Spleen (tissue), 11 donors: ENCODE data around the gene SLIT1. TPM values are rescaled to one million over a fixed set of nuclear protein-coding genes. Genes with fewer than 3 reads are reported as not detected.

Experiments used
- DNase-seq: peaks from one replicate; pipeline ENCODE4 v3.0.0-alpha.2; 2020
- H3K27ac ChIP-seq, 8 donors: fragments of 200-600 bp; sonication (generic) in 7 of 8; 1 replicate in 4 of 8; 2 replicates in 4 of 8; pipeline versions ENCODE4 v1.5.0 to v1.8.0; 2016 to 2021; ENCODE audit warnings: inconsistent platforms in 4 of 8, mild to moderate bottlenecking in 4 of 8, moderate library complexity in 1 of 8
- H3K27me3 ChIP-seq, 7 donors: fragments of 200-600 bp; sonication (generic) in 6 of 7; replicated peaks in 1 of 7; 1 replicate in 4 of 7; 2 replicates in 3 of 7; pipeline versions ENCODE4 v1.5.0 to v1.8.0; 2016 to 2021; ENCODE audit warnings: inconsistent platforms in 3 of 7, mild to moderate bottlenecking in 1 of 7
- H3K36me3 ChIP-seq, 6 donors: fragments of 200-600 bp; sonication (generic) in 5 of 6; 1 replicate in 4 of 6; 2 replicates in 2 of 6; pipeline versions ENCODE4 v1.5.0 to v1.8.0; 2016 to 2021; ENCODE audit warnings: inconsistent platforms in 2 of 6
- H3K4me1 ChIP-seq, 6 donors: fragments of 200-600 bp; sonication (generic) in 5 of 6; 1 replicate in 3 of 6; 2 replicates in 3 of 6; pipeline versions ENCODE4 v1.5.0 to v1.8.0; 2016 to 2021; ENCODE audit warnings: inconsistent platforms in 3 of 6
- H3K4me3 ChIP-seq, 8 donors: fragments of 200-600 bp; sonication (generic) in 7 of 8; 1 replicate in 4 of 8; 2 replicates in 4 of 8; pipeline versions ENCODE4 v1.5.0 to v1.8.0; 2016 to 2021; ENCODE audit warnings: inconsistent platforms in 4 of 8, mild to moderate bottlenecking in 4 of 8, moderate library complexity in 2 of 8
- H3K9me3 ChIP-seq, 8 donors: fragments of 200-600 bp; sonication (generic) in 7 of 8; 1 replicate in 4 of 8; 2 replicates in 4 of 8; pipeline versions ENCODE4 v1.5.0 to v1.8.0; 2016 to 2021; ENCODE audit warnings: inconsistent platforms in 4 of 8
- POLR2A ChIP-seq, 3 donors: fragments of 450-650 bp; IDR thresholded peaks; one replicate each; pipeline ENCODE4 v1.5.1; 2017; ENCODE audit warnings: antibody characterized with exemption in 3 of 3, mild to moderate bottlenecking in 1 of 3
- POLR2AphosphoS5 ChIP-seq, 3 donors: sonication (generic); formaldehyde crosslinking; IDR thresholded peaks; one replicate each; pipeline ENCODE4 v1.5.1; 2017; ENCODE audit warnings: antibody characterized with exemption in 3 of 3
- WGBS, 5 donors: extraction: QIAGEN DNeasy Blood & Tissue Kit in 3 of 5; methylation state at CpG; one replicate each; pipeline versions ENCODE4 v1.1.5 to v1.1.7; 2013 to 2018; 5-methylcytosine and 5-hydroxymethylcytosine counted together
- intact Hi-C: fragments of 100-400 bp; cut with DNase I; formaldehyde crosslinking; loops from one replicate; pipeline ENCODE4 v1.15.0; 2023; ENCODE audit warnings: low total_unique reads
- polyA plus RNA-seq, 3 donors: library from polyadenylated mRNA; stranded (reverse); fragments of 200-250 nt; gene quantifications; one replicate each; pipeline ENCODE4 v1.2.1, GENCODE V29; 2013
- total RNA-seq, 7 donors: library from RNA; depleted of rRNA in 3 of 7; stranded (reverse); fragments of >200 nt in 3 of 7; fragmentation: NEBNext Ultra II Directional in 4 of 7; extraction: Animal tissue kit (Norgen Biotek cat#: 25700) in 4 of 7; gene quantifications; one replicate each; pipeline versions ENCODE4 v1.1.0 to v1.2.1, GENCODE V29; 2016 to 2021
- TF ChIP-seq, protein P1 (sequence below), 11 experiments: fragments of 200-600 bp in 7 of 11; fragments of 450-650 bp in 4 of 11; sonication (generic) in 4 of 11; IDR thresholded peaks in 8 of 11; conservative IDR thresholded peaks in 3 of 11; 1 replicate in 7 of 11; 2 replicates in 4 of 11; pipeline versions ENCODE4 v1.4.0 to v1.8.0; 2016 to 2021; ENCODE audit warnings: antibody characterized with exemption in 11 of 11, inconsistent platforms in 4 of 11, mild to moderate bottlenecking in 1 of 11
- donor health status: healthy with polysubstance abuse.
- donor health status: DM: no; HTN: no; CAD: no; lungs with moderate emphysema.
- donor health status: DM: no; HTN: no; CAD: no.
- donor health status: Bipolar disorder and iron deficiency.
- donor health status: healthy.
- donor health status: DM: no; HTN: no; CAD: no.
- donor health status: DM: yes; HTN: yes; CAD: no.

The SLIT1 gene
- total and polyA plus RNA-seq, 10 donors = 0.11 to 0.82 (median 0.52) TPM

DNA sequence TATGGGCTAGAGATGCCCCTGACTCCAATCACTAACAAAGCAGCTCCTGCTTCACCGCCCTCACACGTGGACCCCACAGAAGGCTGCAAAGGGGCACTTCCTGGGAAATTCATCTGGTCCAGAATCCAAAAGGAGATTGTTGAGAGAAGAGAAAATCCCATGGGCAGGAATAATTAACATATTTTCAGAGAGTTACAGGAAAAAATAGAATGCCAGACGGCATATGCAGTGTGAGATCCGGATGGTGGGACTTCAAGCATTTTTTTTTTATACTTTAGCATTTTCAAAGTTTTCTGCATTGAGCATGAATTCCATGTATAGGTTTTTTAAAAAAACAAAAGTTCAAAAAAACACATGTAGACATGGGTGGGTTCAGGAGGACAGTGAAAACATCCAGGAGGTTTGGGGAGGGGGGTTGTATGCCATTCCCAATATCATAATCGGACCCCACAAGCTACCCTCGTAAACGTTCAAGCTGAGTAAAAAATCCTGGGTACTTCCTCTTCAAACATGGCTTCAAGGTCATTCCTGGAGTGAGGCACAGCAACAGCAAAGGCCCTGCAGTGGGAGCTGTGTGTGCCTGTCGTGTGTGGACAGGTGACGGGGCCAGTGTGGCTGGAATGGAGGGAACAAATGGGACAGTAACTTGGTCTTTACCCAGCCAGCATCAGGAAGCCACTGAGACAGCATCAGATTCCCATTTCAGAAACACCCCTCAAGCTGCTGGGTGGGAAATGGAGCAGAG is 128.1 kb downstream of the SLIT1 start:
- intact Hi-C loops = no loop called here
- no peaks in the 10 kb centered on the region for H3K27me3 ChIP-seq
- H3K4me3 ChIP-seq = no peak overlapping the region
- WGBS, 5 donors = 73 to 79% (median 78%) methylated on average over 9 of the region's 9 CpGs
- no peaks in the 10 kb centered on the region for H3K9me3 ChIP-seq
- TF ChIP-seq POLR2AphosphoS5 (IDR thresholded peaks at IDR 0.05) = no peak
- TF ChIP-seq, protein P1, sequence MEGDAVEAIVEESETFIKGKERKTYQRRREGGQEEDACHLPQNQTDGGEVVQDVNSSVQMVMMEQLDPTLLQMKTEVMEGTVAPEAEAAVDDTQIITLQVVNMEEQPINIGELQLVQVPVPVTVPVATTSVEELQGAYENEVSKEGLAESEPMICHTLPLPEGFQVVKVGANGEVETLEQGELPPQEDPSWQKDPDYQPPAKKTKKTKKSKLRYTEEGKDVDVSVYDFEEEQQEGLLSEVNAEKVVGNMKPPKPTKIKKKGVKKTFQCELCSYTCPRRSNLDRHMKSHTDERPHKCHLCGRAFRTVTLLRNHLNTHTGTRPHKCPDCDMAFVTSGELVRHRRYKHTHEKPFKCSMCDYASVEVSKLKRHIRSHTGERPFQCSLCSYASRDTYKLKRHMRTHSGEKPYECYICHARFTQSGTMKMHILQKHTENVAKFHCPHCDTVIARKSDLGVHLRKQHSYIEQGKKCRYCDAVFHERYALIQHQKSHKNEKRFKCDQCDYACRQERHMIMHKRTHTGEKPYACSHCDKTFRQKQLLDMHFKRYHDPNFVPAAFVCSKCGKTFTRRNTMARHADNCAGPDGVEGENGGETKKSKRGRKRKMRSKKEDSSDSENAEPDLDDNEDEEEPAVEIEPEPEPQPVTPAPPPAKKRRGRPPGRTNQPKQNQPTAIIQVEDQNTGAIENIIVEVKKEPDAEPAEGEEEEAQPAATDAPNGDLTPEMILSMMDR (IDR thresholded peaks at IDR 0.05 in 8 of 11, conservative IDR thresholded peaks at IDR 0.05 in 3 of 11) = no peak
- no peak for TF ChIP-seq POLR2A (IDR thresholded peaks at IDR 0.05)
- no peak overlapping the region for H3K27ac ChIP-seq
- no peaks in the 10 kb centered on the region for H3K36me3 ChIP-seq
- no peak for DNase-seq
- no peaks in the 10 kb centered on the region for H3K4me1 ChIP-seq

DNA sequence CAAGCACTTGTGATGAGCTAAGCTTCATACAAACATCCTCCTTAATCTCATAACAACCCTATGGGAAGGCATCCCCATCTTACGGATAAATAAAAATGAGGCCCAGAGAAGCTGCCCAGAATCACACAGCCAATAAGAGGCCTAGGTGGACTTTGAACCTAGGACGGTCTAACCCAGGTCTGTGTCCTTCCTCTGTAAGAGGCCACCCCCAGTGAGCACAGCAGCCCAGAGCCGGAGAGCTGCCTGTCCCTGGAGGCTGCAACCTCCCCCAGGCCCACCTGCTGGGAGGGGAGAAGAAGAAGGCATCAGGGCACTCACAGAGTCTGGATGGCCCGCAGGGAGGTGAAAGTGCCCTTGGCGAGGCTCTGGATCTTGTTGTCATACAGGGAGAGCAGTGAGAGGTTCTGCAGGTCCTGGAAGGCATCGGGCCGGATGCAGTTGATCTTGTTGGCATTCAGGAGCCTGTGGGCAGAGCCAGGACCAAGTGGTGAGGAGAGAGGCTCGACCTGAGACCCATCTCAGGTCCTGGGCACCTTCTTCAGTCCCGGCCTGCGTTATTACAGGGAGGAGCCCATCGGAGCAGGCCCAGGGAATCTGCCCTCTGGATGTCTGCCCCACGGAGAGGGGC is 129.6 kb downstream of the SLIT1 start:
- no peaks in the 10 kb centered on the region for H3K4me1 ChIP-seq
- H3K27ac ChIP-seq = no peak overlapping the region
- H3K36me3 ChIP-seq = no peaks in the 10 kb centered on the region
- peaks cover 0 to 4% (median 0%) of the 10 kb centered on the region in 8 donors for H3K9me3 ChIP-seq
- 84 to 92% (median 87%) methylated on average over 7 to 12 of the region's 12 CpGs for WGBS, 5 donors
- H3K27me3 ChIP-seq = no peaks in the 10 kb centered on the region
- intact Hi-C loops = no loop called here
- DNase-seq = peak; percentile 59
- TF ChIP-seq POLR2A (IDR thresholded peaks at IDR 0.05) (no peak), POLR2AphosphoS5 (IDR thresholded peaks at IDR 0.05) (no peak)
- TF ChIP-seq, protein P1 (IDR thresholded peaks at IDR 0.05 in 8 of 11, conservative IDR thresholded peaks at IDR 0.05 in 3 of 11) = no peak
- H3K4me3 ChIP-seq = no peak overlapping the region

DNA sequence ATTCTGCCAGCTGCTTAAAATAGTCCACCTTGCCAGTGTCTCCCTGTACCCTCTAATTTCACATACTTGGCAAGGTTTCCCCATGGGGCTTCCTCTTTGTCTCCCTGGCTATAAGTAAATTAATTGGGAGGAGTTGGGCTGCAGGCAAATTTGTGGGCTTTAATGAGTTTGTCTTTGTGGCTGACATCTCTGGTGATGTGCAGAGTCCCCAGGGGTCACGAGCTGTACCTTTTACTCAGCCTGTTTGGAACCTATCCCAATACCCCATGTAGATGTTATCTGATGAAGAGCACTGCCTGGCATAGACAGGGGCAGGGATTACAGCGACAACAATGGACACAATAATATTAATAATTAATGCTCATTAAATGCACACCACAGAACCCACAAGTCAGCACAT is 132.5 kb downstream of the SLIT1 start:
- 67 to 82% (median 70%) methylated on average over 2 of the region's 2 CpGs for WGBS, 5 donors
- Histone ChIP-seq H3K27ac (no peak overlapping the region), H3K4me1 (no peaks in the 10 kb centered on the region), H3K36me3 (no peaks in the 10 kb centered on the region), H3K27me3 (no peaks in the 10 kb centered on the region), H3K9me3 (peaks cover 0 to 7% (median 0%) of the 10 kb centered on the region in 8 donors), H3K4me3 (no peak overlapping the region)
- intact Hi-C loops = no loop called here
- TF ChIP-seq, protein P1 (IDR thresholded peaks at IDR 0.05 in 8 of 11, conservative IDR thresholded peaks at IDR 0.05 in 3 of 11) = no peak
- no peak for TF ChIP-seq POLR2AphosphoS5 (IDR thresholded peaks at IDR 0.05)
- no peak for TF ChIP-seq POLR2A (IDR thresholded peaks at IDR 0.05)
- DNase-seq = no peak

DNA sequence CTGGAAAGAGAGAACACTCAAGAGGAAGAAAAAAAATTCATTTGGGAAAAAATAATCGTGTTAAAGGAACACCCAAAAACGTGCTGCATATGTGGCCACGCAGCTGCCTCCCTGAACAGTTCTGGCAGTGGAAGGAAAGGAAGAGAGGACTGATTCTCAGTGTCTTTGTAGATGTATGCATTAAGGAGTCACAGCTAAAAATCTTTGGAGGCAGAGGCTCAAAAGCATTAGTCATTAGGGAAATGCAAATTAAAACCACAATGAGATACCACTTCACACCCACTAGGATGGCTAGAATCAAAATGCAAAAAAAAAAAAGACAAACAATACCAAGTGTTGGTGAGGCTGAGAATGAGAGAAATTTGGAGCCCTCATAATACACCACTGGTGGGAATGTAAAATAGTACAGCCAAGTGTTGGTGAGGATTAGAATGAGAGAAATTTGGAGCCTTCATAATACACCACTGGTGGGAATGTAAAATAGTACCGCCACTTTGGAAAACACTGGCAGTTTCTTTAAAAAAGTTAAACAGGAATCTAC is 134.7 kb downstream of the SLIT1 start:
- peaks cover 0 to 7% (median 0%) of the 10 kb centered on the region in 8 donors for H3K9me3 ChIP-seq
- intact Hi-C loops = no loop called here
- DNase-seq = no peak
- no peaks in the 10 kb centered on the region for H3K36me3 ChIP-seq
- H3K4me3 ChIP-seq = no peak overlapping the region
- no peaks in the 10 kb centered on the region for H3K27me3 ChIP-seq
- no peaks in the 10 kb centered on the region for H3K4me1 ChIP-seq
- TF ChIP-seq POLR2AphosphoS5 (IDR thresholded peaks at IDR 0.05) = no peak
- TF ChIP-seq POLR2A (IDR thresholded peaks at IDR 0.05) = no peak
- TF ChIP-seq, protein P1 (IDR thresholded peaks at IDR 0.05 in 8 of 11, conservative IDR thresholded peaks at IDR 0.05 in 3 of 11) = no peak
- 68 to 82% (median 73%) methylated on average over 4 of the region's 4 CpGs for WGBS, 5 donors
- no peak overlapping the region for H3K27ac ChIP-seq
